ENCODE results near the gene CEP131.

Gene CEP131

DNA sequence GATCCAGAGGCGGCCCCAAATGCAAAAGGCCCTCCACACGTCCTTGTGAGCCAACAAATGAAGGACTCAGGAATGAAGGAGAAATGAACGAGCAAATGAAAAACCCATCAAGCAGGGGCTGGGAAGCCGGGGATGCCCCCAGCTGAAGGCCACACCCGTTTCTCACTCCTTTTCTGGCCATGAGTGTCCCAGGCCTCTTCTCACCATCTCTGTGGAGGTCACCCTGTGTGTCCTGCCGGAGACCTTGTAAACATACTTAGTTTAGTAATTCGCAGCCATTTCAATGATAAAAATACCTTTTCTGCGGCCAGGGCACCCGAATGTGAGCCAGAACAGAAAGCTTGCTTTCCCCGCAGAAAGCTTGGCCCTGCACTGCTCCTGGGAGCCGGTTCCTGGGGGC, 35.6 kb downstream of the CEP131 start:
- H3K27me3 ChIP-seq (ENCODE audit: insufficient read depth, poor library complexity, severe bottlenecking), result peaks cover 9% of the 10 kb centered on the region
- no peak overlapping the region for H3K4me3 ChIP-seq (replicated peaks; ENCODE audit: insufficient read depth, low read length)
- no peak overlapping the region for H3K27ac ChIP-seq (replicated peaks)
- no peak for DNase-seq (ENCODE audit: low read depth in 1 of 2, low spot score in 1 of 2)
- TF ChIP-seq REST (IDR thresholded peaks at IDR 0.05; ENCODE audit: insufficient replicate concordance, low read depth), result no peak
- no peak for TF ChIP-seq SPI1 (IDR thresholded peaks at IDR 0.05; ENCODE audit: borderline replicate concordance, low read depth)
- TF ChIP-seq GABPA (IDR thresholded peaks at IDR 0.05; ENCODE audit: low read depth), result no peak
- TF ChIP-seq, protein P1, sequence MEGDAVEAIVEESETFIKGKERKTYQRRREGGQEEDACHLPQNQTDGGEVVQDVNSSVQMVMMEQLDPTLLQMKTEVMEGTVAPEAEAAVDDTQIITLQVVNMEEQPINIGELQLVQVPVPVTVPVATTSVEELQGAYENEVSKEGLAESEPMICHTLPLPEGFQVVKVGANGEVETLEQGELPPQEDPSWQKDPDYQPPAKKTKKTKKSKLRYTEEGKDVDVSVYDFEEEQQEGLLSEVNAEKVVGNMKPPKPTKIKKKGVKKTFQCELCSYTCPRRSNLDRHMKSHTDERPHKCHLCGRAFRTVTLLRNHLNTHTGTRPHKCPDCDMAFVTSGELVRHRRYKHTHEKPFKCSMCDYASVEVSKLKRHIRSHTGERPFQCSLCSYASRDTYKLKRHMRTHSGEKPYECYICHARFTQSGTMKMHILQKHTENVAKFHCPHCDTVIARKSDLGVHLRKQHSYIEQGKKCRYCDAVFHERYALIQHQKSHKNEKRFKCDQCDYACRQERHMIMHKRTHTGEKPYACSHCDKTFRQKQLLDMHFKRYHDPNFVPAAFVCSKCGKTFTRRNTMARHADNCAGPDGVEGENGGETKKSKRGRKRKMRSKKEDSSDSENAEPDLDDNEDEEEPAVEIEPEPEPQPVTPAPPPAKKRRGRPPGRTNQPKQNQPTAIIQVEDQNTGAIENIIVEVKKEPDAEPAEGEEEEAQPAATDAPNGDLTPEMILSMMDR (IDR thresholded peaks at IDR 0.05; ENCODE audit: insufficient read depth, low read length), result no peak

DNA sequence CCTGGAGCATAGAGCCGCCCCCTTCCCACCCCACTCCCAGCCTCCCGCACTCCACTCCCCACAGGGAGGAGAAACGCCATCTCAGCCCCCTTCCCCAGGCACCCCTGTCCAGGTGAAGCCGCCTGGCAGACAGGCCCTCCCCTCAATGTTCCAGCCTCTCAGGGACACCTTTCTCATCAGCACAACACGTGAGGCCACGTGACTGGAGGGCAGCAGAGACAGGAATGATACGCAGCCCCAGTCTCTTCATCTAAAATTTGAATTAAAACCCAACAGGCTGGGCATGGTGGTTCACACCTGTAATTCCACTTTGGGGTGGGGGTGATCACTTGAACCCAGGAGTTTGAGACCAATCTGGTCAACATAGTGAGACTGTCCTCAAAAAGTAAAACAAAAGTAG, 36.6 kb downstream of the CEP131 start:
- peaks cover 9% of the 10 kb centered on the region for H3K27me3 ChIP-seq (ENCODE audit: insufficient read depth, poor library complexity, severe bottlenecking)
- H3K4me3 ChIP-seq (replicated peaks; ENCODE audit: insufficient read depth, low read length), result no peak overlapping the region
- TF ChIP-seq SPI1 (IDR thresholded peaks at IDR 0.05; ENCODE audit: borderline replicate concordance, low read depth) (no peak), POLR2AphosphoS5 (IDR thresholded peaks at IDR 0.05; ENCODE audit: low read depth) (no peak), GABPA (IDR thresholded peaks at IDR 0.05; ENCODE audit: low read depth) (no peak), REST (IDR thresholded peaks at IDR 0.05; ENCODE audit: insufficient replicate concordance, low read depth) (no peak)
- TF ChIP-seq, protein P1 (IDR thresholded peaks at IDR 0.05; ENCODE audit: insufficient read depth, low read length), result no peak
- H3K27ac ChIP-seq (replicated peaks), result no peak overlapping the region
- DNase-seq (ENCODE audit: low read depth in 1 of 2, low spot score in 1 of 2), result no peak

DNA sequence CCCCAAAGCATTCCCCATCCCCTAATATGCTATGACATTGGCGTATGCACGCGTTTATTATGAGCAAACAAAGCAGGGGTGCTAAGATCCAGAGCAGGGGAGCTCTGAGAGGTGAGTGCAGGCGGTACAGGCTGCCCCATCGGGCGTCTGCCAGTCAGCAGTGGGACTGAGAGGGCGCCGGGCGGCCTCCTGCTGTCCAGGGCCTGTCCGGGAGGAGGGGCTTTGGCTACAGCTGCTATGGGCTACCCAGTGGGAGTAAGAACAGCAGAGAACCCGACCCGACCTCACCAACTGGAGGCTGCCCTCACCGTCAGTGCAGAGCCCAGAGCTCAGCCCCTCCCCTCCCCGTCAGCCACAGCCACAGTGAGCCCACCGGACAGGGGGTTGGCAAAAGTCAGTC, 38.2 kb downstream of the CEP131 start:
- Histone ChIP-seq H3K27me3 (ENCODE audit: insufficient read depth, poor library complexity, severe bottlenecking) (peaks cover 9% of the 10 kb centered on the region), H3K27ac (replicated peaks) (no peak overlapping the region), H3K4me3 (replicated peaks; ENCODE audit: insufficient read depth, low read length) (no peak overlapping the region)
- TF ChIP-seq REST (IDR thresholded peaks at IDR 0.05; ENCODE audit: insufficient replicate concordance, low read depth) (no peak), GABPA (IDR thresholded peaks at IDR 0.05; ENCODE audit: low read depth) (no peak), POLR2AphosphoS5 (IDR thresholded peaks at IDR 0.05; ENCODE audit: low read depth) (no peak), SPI1 (IDR thresholded peaks at IDR 0.05; ENCODE audit: borderline replicate concordance, low read depth) (no peak)
- TF ChIP-seq, protein P1 (IDR thresholded peaks at IDR 0.05; ENCODE audit: insufficient read depth, low read length), result no peak
- DNase-seq (ENCODE audit: low read depth in 1 of 2, low spot score in 1 of 2), result no peak

Data from HL-60 (cell line).